AG09319 (cell line): ENCODE results near the gene MRPL18.

Experiments used
- DNase-seq: peaks from one replicate; pipeline ENCODE4 v3.0.0-alpha.2; 2010; ENCODE audit warnings: low read depth; ENCODE audit errors: extremely low read depth
- CTCF ChIP-seq: IDR thresholded peaks from 2 replicates; pipeline ENCODE4 v1.5.1; 2011; ENCODE audit warnings: low read depth, mild to moderate bottlenecking, inconsistent platforms, low read length, moderate library complexity

MRPL18 gene

GRCh38 chr6:159777240-159777904, 12.9 kb upstream of the MRPL18 start:
- DNase-seq = no peak
- no peak for TF ChIP-seq CTCF

GRCh38 chr6:159778131-159778530, 12.1 kb upstream of the MRPL18 start:
- TF ChIP-seq CTCF = no peak
- DNase-seq = no peak

GRCh38 chr6:159778542-159779103, 11.6 kb upstream of the MRPL18 start:
- TF ChIP-seq CTCF = no peak
- no peak for DNase-seq

- no peak for TF ChIP-seq CTCF
- no peak for DNase-seq
Measured at GRCh38 chr6:159788276-159788675, 2.0 kb upstream of the MRPL18 start.

- peak; percentile 4 for DNase-seq
- TF ChIP-seq CTCF = no peak
Measured at GRCh38 chr6:159788753-159789376, 1.4 kb upstream of the MRPL18 start.

- TF ChIP-seq CTCF = no peak
- DNase-seq = peak; percentile 99
Measured at GRCh38 chr6:159789377-159790148, 704 bp upstream of the MRPL18 start, which contains the start of gene TCP1. Gene TCP1 (minus strand): TSS chr6:159789602. CDS start chr6:159789468, 134 bp downstream.
